ENCODE measurements around the gene C11orf98.
"Not testable (repeated sequence)": the region's sequence is repeated elsewhere in the genome, so short reads cannot be mapped to it uniquely, and the experiment has no call there.

The C11orf98 gene

DNA sequence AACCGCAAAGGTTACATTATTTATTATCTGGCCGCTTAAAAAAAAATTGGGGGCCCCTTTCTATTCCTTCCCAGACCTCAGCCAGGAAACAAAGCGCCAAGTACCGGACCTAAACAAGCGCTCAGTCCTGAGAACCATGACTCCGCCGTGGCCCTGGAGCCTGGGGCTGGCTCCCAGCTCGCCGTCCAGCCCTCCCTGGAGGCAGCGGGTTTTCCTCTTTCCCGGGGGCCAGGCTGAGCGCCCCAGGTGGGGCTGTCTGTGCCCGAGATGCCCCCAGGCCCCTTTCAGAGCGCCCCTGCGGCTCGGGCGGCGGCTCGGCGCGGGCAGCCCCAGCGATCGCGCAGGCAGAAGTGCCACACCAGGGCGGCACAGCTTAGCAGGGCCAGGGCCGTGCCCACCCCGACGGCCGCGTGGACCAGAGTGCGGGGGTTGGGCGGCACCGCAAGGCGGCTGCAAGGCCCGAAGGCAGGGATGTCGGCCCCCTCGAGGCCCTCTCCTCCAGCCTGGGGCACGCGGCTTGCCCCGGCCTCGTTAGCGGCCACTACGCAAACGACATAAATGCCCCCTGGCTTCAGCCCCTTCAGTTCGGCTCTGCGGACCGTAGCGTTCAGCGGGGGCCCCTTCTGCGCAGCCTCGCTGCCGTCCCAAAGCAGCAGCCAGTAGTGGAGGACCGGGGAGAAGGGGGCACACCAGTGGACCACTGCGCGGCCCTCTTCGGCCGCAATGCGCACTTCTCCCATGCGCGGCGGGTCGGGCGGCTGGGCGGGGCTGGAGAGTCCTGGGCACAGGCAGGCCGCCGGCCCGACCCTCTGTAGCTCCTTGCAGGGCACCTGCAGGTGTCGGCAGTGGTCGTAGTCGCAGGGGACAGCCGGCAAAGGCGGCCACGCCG is 22.7 kb upstream of the C11orf98 start:
- no peak overlapping the region for H3K4me3 ChIP-seq (ENCODE audit: low read length)
- H3K4me1 ChIP-seq (ENCODE audit: control insufficient read depth, insufficient read depth, low read length), result no peaks in the 10 kb centered on the region
- H3K27ac ChIP-seq (ENCODE audit: low read length), result no peak overlapping the region
- DNase-seq (ENCODE audit: low read depth, low spot score), result no peak
- no peaks in the 10 kb centered on the region for H3K27me3 ChIP-seq (ENCODE audit: control insufficient read depth, insufficient read depth, low read length)
- no peaks in the 10 kb centered on the region for H3K9me3 ChIP-seq (ENCODE audit: control insufficient read depth, insufficient read depth, low read length)
- 100% methylated on average over 2 of the region's 74 CpGs for WGBS (ENCODE audit: insufficient coverage, insufficient read length)
- H3K36me3 ChIP-seq (ENCODE audit: control insufficient read depth, insufficient read depth, low read length), result peaks cover 16% of the 10 kb centered on the region

DNA sequence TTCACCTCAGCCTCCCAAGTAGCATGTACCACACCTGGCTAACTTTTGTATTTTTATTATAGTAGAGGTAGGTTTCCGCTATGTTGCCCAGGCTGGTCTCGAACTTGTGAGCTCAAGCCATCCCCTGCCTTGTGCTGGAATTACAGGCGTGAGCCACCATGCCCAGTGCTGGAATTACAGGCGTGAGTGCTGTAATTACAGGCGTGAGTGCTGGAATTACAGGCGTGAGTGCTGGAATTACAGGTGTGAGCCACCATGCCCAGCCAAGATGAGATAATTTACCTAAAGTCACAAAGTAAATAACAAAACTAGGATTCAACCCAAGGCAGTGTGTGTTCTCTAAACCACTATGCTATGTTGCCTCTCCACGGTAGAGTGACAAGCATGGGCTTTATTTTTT is 17.5 kb upstream of the C11orf98 start:
- no peaks in the 10 kb centered on the region for H3K27me3 ChIP-seq (ENCODE audit: control insufficient read depth, insufficient read depth, low read length)
- no peaks in the 10 kb centered on the region for H3K9me3 ChIP-seq (ENCODE audit: control insufficient read depth, insufficient read depth, low read length)
- DNase-seq (ENCODE audit: low read depth, low spot score), result no peak
- WGBS (ENCODE audit: insufficient coverage, insufficient read length), result no CpG with 5 or more reads among the region's 7 CpGs
- H3K4me1 ChIP-seq (ENCODE audit: control insufficient read depth, insufficient read depth, low read length), result no peaks in the 10 kb centered on the region
- H3K27ac ChIP-seq (ENCODE audit: low read length), result no peak overlapping the region
- no peak overlapping the region for H3K4me3 ChIP-seq (ENCODE audit: low read length)
- H3K36me3 ChIP-seq (ENCODE audit: control insufficient read depth, insufficient read depth, low read length), result peaks cover 2% of the 10 kb centered on the region

DNA sequence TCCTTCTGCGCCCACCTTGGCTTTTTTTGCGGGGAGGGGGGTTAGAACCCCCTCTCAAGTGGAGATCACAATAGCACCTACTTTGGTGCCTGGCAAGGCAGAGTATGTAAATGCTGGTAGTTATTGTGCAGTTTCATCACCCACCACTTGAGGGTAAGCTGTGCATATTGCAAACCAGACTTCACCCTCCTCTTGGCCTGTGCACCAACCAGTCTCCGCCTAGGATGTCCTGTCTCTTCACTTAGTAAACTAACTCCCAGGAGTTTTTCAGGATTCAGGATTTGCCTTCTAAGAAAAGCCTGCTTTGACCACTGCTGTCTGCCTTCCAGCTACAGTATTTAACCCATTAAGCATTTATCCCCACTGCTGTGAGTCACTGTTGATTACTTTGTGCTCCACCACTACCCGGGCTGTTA is 15.8 kb upstream of the C11orf98 start:
- H3K27me3 ChIP-seq (ENCODE audit: control insufficient read depth, insufficient read depth, low read length), result no peaks in the 10 kb centered on the region
- no peaks in the 10 kb centered on the region for H3K9me3 ChIP-seq (ENCODE audit: control insufficient read depth, insufficient read depth, low read length)
- DNase-seq (ENCODE audit: low read depth, low spot score), result no peak
- no peaks in the 10 kb centered on the region for H3K4me1 ChIP-seq (ENCODE audit: control insufficient read depth, insufficient read depth, low read length)
- H3K36me3 ChIP-seq (ENCODE audit: control insufficient read depth, insufficient read depth, low read length), result peaks cover 4% of the 10 kb centered on the region; the same call in 1 of the 2 replicates
- H3K27ac ChIP-seq (ENCODE audit: low read length), result no peak overlapping the region
- WGBS (ENCODE audit: insufficient coverage, insufficient read length), result no CpG with 5 or more reads among the region's 4 CpGs
- no peak overlapping the region for H3K4me3 ChIP-seq (ENCODE audit: low read length)

DNA sequence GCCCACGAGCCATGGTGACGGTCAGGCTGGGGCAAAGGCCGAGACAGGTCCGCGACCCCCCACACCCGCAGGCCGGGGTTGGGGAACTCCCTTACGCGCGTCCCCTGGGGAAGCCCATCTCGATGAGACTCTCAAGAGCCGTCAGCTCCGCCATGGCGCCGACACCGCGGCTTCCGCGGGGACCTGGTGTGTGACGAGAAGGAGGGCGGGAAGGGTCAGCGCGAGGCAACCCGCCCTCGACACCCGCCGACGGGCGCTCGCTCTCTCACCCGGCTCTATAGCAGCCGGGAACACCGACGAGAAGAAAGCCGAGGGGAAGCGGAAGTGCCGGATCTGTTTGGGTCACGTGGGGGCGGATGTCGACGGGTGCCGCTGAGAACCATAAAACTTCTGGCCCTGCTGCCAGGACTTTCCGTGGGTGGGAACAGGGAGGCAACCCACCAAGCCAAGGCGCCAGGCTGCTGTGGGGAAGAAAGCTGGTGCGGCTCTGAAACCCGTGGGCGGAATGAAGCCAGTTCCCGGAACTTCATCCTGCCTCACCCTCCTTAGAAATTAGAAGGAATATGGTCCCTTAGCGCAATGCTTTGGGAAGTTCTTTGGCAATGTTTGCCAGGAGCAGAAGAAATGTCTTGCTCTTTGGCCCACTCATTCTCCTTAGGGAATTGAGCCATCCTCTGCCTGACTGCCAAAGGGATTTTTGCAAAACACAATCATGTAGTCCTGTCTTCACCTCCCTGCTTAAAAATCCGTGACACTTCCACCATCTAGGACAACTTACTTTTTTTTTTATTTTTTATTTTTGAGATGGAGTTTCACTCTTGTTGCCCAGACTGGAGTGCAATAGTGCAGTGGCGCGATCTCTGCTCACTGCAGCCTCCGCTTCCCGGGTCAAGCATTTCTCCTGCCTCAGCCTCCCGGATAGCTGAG is 14.0 kb upstream of the C11orf98 start, which contains the start of gene UBXN1:
Gene UBXN1, minus strand, starts transcription at position 304 of the 927 bp plus-strand sequence. Its CDS starts 150 bp downstream, at position 154.
- H3K27ac ChIP-seq (ENCODE audit: low read length), result no peak within 1 kb of the TSS
- DNase-seq (ENCODE audit: low read depth, low spot score), result peak; percentile 50
- peaks cover 4% of the 10 kb centered on the region; the same call in 1 of the 2 replicates for H3K36me3 ChIP-seq (ENCODE audit: control insufficient read depth, insufficient read depth, low read length)
- no peaks in the 10 kb centered on the region for H3K27me3 ChIP-seq (ENCODE audit: control insufficient read depth, insufficient read depth, low read length)
- WGBS (ENCODE audit: insufficient coverage, insufficient read length), result no CpG with 5 or more reads among the region's 55 CpGs
- peak within 1 kb of the TSS; percentile 94 for H3K4me3 ChIP-seq (ENCODE audit: low read length)
- no peaks in the 10 kb centered on the region for H3K4me1 ChIP-seq (ENCODE audit: control insufficient read depth, insufficient read depth, low read length)
- no peaks in the 10 kb centered on the region for H3K9me3 ChIP-seq (ENCODE audit: control insufficient read depth, insufficient read depth, low read length)

DNA sequence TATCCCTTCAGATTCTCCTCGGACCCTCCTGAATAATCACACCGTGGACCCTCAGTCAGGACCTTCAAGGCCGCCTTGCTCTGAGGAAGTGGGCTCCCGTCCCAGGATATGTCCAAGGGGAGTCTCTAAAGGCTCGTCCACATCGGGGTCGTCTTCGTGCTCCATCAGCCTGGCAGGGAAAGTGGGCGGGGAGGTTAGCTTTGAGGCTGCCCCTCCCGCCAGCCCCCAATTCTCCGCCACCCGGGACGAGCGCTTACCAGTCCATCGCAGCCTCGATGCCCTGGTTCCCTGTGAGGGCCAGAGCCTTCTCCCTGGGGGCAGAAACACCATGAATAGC is 13.4 kb upstream of the C11orf98 start:
- Histone ChIP-seq H3K4me1 (ENCODE audit: control insufficient read depth, insufficient read depth, low read length) (no peaks in the 10 kb centered on the region), H3K4me3 (ENCODE audit: low read length) (peak overlapping the region; percentile 94), H3K27me3 (ENCODE audit: control insufficient read depth, insufficient read depth, low read length) (no peaks in the 10 kb centered on the region), H3K27ac (ENCODE audit: low read length) (no peak overlapping the region), H3K36me3 (ENCODE audit: control insufficient read depth, insufficient read depth, low read length) (peaks cover 4% of the 10 kb centered on the region; the same call in 1 of the 2 replicates), H3K9me3 (ENCODE audit: control insufficient read depth, insufficient read depth, low read length) (no peaks in the 10 kb centered on the region)
- DNase-seq (ENCODE audit: low read depth, low spot score), result no peak
- no CpG with 5 or more reads among the region's 16 CpGs for WGBS (ENCODE audit: insufficient coverage, insufficient read length)

DNA sequence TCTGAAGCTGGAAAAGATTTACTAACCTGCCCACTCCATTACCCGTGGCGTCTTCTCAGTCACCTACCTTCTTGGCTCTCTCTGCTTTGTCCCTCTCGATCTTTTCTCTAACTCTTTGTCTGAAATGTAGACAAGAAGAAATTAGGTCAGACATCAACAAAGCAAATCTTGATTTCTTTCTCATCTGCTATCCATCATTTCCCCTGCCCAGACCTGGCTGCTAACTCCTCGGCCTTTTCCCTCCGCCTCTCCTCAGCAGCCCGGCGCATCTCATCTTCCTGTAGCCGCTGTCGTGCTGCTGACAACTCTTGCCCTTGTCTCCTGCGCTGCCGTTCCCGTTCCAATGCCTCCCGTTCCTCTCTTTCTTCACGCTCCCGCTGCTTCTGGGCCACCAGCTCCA is 12.7 kb upstream of the C11orf98 start:
- H3K27ac ChIP-seq (ENCODE audit: low read length), result no peak overlapping the region
- WGBS (ENCODE audit: insufficient coverage, insufficient read length), result no CpG with 5 or more reads among the region's 15 CpGs

DNA sequence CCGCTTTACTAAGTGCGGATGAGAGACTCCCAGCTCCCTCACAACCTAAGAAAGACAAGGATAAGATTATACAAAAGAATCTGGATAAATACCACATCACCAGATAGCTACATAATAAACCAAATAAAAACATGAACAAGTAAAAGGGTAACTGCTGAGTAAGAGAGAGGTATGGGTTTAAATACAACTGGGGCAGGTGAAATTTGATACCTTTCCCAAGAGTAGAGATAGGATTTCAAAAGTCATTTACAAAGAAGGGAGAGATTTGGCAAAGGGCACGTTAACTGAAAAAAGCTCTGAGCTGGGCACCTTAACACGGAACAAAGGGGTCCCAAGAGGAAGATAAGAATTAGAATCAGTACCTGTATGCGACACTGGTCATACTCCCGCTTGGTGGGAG is 12.1 kb upstream of the C11orf98 start:
- Histone ChIP-seq H3K4me1 (ENCODE audit: control insufficient read depth, insufficient read depth, low read length) (no peaks in the 10 kb centered on the region), H3K9me3 (ENCODE audit: control insufficient read depth, insufficient read depth, low read length) (no peaks in the 10 kb centered on the region), H3K36me3 (ENCODE audit: control insufficient read depth, insufficient read depth, low read length) (peaks cover 4% of the 10 kb centered on the region; the same call in 1 of the 2 replicates), H3K4me3 (ENCODE audit: low read length) (no peak overlapping the region), H3K27me3 (ENCODE audit: control insufficient read depth, insufficient read depth, low read length) (no peaks in the 10 kb centered on the region), H3K27ac (ENCODE audit: low read length) (no peak overlapping the region)
- WGBS (ENCODE audit: insufficient coverage, insufficient read length), result no CpG with 5 or more reads among the region's 6 CpGs
- DNase-seq (ENCODE audit: low read depth, low spot score), result no peak

More for the DNA sequence above, 12.7 kb upstream of the C11orf98 start:
- Histone ChIP-seq H3K27me3 (ENCODE audit: control insufficient read depth, insufficient read depth, low read length) (no peaks in the 10 kb centered on the region), H3K36me3 (ENCODE audit: control insufficient read depth, insufficient read depth, low read length) (peaks cover 4% of the 10 kb centered on the region; the same call in 1 of the 2 replicates), H3K9me3 (ENCODE audit: control insufficient read depth, insufficient read depth, low read length) (no peaks in the 10 kb centered on the region), H3K4me1 (ENCODE audit: control insufficient read depth, insufficient read depth, low read length) (no peaks in the 10 kb centered on the region), H3K4me3 (ENCODE audit: low read length) (no peak overlapping the region)
- no peak for DNase-seq (ENCODE audit: low read depth, low spot score)

DNA sequence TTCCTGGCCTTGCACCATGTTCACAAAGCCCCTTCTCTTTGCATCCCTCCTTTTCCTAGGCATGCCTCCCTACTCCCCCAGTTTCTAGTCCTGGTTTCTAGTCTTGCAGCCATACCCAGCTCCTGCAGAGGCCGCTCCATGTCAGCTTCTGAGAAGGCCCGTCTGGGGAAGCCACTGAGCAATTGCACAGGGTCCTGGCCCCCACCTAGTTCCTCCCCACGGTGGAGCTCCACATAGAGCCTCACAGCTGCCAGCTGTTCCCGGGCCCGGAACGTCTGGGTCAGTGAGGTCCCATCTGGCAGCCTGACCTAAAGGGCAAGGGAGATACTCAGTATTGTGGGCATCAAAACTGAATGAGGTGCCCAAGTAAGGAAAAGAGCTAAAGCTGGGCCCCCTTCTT is 11.7 kb upstream of the C11orf98 start:
- H3K4me3 ChIP-seq (ENCODE audit: low read length), result no peak overlapping the region
- H3K36me3 ChIP-seq (ENCODE audit: control insufficient read depth, insufficient read depth, low read length), result peaks cover 8% of the 10 kb centered on the region
- no peak for DNase-seq (ENCODE audit: low read depth, low spot score)
- no CpG with 5 or more reads among the region's 6 CpGs for WGBS (ENCODE audit: insufficient coverage, insufficient read length)
- H3K4me1 ChIP-seq (ENCODE audit: control insufficient read depth, insufficient read depth, low read length), result no peaks in the 10 kb centered on the region
- H3K27ac ChIP-seq (ENCODE audit: low read length), result no peak overlapping the region
- no peaks in the 10 kb centered on the region for H3K9me3 ChIP-seq (ENCODE audit: control insufficient read depth, insufficient read depth, low read length)
- no peaks in the 10 kb centered on the region for H3K27me3 ChIP-seq (ENCODE audit: control insufficient read depth, insufficient read depth, low read length)

DNA sequence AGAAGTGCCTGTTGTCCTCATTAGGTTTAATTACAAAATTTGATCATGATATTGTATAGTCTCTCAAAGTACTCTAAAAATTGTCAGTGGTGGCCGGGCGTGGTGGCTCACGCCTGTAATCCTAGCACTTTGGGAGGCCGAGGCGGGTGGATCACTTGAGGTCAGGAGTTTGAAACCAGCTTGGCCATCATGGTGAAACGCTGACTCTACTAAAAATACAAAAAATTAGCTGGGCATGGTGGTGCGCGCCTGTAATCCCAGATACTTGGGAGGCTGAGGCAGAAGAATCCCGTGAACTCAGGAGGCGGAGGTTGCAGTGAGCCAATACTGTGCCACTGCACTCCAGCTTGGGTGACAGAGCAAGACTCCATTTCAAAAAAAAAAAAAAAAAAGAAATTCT is 10.4 kb upstream of the C11orf98 start:
- H3K4me3 ChIP-seq (ENCODE audit: low read length); H3K27me3 ChIP-seq (ENCODE audit: control insufficient read depth, insufficient read depth, low read length); H3K9me3 ChIP-seq (ENCODE audit: control insufficient read depth, insufficient read depth, low read length); H3K36me3 ChIP-seq (ENCODE audit: control insufficient read depth, insufficient read depth, low read length); H3K27ac ChIP-seq (ENCODE audit: low read length); DNase-seq (ENCODE audit: low read depth, low spot score); H3K4me1 ChIP-seq (ENCODE audit: control insufficient read depth, insufficient read depth, low read length): not testable (repeated sequence)
- WGBS (ENCODE audit: insufficient coverage, insufficient read length), result no CpG with 5 or more reads among the region's 10 CpGs

DNA sequence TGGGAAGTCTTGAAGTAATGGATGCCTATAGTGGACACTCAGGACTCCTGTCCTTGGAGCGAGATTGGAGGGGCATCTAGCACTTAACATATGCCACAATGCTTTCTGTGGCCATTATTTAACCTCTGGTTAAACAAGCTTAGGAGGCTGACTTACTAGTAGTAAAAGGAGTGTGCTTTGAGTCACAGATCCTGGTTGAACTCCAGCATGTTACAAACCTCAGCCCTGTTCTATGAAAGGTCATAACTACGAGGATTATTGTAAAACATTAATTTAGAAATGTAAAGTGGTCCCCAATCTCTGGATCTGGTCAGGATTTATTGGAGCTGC is 8.2 kb upstream of the C11orf98 start:
- Histone ChIP-seq H3K4me1 (ENCODE audit: control insufficient read depth, insufficient read depth, low read length) (no peaks in the 10 kb centered on the region), H3K27me3 (ENCODE audit: control insufficient read depth, insufficient read depth, low read length) (no peaks in the 10 kb centered on the region), H3K9me3 (ENCODE audit: control insufficient read depth, insufficient read depth, low read length) (no peaks in the 10 kb centered on the region), H3K4me3 (ENCODE audit: low read length) (no peak overlapping the region), H3K36me3 (ENCODE audit: control insufficient read depth, insufficient read depth, low read length) (peaks cover 8% of the 10 kb centered on the region), H3K27ac (ENCODE audit: low read length) (no peak overlapping the region)
- no CpG with 5 or more reads among the region's 2 CpGs for WGBS (ENCODE audit: insufficient coverage, insufficient read length)
- DNase-seq (ENCODE audit: low read depth, low spot score), result no peak

Measured in iPS DF 6.9 (cell line).